ENCODE measurements around the gene STN1.

STN1 gene

DNA sequence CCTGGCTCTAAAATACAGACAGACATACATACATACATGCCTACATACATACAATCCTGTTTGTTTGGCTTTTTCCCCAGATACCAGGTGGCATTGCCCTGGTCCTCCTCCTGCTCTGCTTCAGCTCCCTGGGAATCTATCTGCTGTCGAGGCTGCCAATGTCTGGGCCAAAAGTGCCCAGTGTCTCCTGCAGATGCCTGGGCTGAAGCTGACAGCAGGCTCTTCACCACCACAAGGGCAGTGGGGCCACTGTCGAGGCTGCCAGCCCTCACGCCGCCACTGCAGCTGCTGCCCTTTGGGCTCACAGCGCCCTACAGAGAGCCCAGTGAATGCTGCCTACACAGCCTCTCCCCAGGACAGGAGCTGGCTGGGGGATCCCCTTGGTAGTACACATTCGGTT is 18.0 kb upstream of the STN1 start:
- no peak for TF ChIP-seq CTCF (IDR thresholded peaks at IDR 0.05; ENCODE audit: low read depth, low read length)

DNA sequence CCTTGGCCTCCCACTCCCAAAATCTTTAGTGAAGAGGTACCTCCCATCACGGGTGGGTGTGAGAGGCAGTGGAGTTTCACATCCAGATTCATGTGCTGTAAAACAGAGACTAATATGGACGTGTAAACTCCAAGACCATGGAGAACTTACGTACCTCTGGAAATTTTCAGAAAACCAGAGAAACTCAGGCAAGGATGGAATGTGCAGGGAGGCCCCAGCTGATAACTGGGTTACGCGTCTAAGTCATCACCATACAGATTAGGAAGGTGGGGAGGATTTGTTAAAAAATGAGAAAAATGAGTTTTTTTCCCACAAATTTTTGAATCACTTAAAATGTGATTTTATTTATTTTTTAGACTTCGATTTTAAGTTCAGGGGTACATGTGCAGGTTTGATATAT is 16.3 kb upstream of the STN1 start:
- no peak for TF ChIP-seq CTCF (IDR thresholded peaks at IDR 0.05; ENCODE audit: low read depth, low read length)
- no peak overlapping the region for H3K4me3 ChIP-seq (ENCODE audit: low read depth, low read length)

More for the DNA sequence above, 18.0 kb upstream of the STN1 start:
- H3K4me3 ChIP-seq (ENCODE audit: low read depth, low read length) = no peak overlapping the region

DNA sequence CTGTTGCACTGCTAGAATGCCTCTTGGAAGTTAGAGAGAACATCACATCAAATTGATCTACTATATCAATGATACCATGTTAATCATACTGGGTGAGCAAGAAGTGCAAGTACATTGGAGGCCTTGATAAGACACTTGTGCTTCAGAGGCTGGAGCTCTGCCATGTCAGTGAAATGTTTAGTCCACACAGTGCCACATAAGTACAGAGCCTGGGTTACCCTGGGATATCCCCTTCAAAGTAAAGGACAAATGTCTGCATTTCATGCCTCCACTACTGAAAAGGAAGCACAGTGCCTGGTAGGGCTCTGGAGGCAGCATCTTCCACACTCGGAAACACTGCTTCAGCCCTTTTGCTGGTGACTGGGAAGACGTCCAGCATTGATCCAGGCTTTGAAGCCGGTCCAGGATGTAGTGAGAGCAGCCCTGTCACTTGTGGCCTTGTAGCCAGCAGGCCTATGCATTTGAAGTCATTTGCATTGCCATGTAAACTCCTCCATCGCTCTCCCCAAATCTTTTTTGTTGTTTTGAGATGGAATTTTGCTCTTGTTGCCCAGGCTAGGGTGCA is 15.7 kb upstream of the STN1 start:
- H3K4me3 ChIP-seq (ENCODE audit: low read depth, low read length) = no peak overlapping the region
- TF ChIP-seq CTCF (IDR thresholded peaks at IDR 0.05; ENCODE audit: low read depth, low read length) = no peak

DNA sequence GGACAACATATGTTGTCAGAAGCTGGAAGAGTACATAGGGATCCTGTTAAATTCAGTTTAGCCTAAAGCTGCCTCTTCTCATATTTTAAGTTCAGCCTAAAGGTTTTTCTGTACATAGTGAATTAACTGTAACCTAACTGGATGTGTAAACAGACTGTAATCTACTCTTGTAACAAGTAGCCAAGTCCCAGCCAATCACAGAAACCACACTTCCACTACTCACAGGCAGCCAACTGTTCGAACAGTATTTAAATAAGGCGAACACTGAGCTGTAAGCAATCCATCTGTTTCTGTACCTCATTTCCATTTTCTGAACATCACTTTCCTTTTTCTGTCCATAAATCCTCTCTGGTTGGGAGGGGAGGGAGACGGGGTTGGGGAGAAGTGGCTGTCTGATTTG is 15.0 kb upstream of the STN1 start:
- no peak overlapping the region for H3K4me3 ChIP-seq (ENCODE audit: low read depth, low read length)
- no peak for TF ChIP-seq CTCF (IDR thresholded peaks at IDR 0.05; ENCODE audit: low read depth, low read length)

DNA sequence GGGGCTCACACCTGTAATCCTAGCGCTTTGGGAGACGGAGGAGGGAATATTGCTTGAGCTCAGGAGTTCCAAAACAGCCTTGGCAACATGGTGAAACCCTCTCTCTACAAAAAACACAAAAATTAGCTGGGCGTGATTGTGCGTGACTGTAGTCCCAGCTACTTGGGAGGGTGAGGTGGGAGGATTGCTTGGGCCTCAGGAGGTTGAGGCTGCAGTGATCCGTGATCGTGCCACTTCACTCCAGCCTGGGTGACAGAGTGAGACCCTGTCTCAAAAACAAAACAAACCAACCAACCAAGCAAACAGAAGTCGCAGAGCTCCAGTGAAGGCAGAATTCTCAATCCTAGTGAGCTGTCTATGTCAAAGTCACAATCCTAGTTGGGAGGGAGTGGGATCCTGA is 14.3 kb upstream of the STN1 start:
- H3K4me3 ChIP-seq (ENCODE audit: low read depth, low read length) = no peak overlapping the region
- no peak for TF ChIP-seq CTCF (IDR thresholded peaks at IDR 0.05; ENCODE audit: low read depth, low read length)

DNA sequence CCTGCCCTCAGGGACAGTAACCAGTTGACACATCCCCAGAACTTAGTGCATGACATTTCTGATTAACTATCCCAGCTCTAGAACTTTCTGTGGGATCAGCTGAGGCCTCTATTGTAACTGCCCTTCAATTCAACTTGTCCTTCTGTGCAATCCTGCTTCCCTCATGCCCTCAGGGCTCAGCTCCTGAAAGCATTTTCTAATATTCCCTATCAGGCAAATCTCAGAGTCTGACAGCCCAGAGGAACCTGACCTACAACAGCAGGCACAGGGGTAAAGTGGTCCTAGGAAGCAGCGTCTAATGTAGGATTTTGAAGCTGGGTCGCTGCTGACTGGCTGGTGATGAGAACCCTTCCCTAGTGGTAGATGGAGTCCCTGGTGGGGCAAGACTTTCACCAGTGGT is 13.6 kb upstream of the STN1 start:
- no peak for TF ChIP-seq CTCF (IDR thresholded peaks at IDR 0.05; ENCODE audit: low read depth, low read length)
- no peak overlapping the region for H3K4me3 ChIP-seq (ENCODE audit: low read depth, low read length)

- H3K4me3 ChIP-seq (ENCODE audit: low read depth, low read length) = no peak overlapping the region
- no peak for TF ChIP-seq CTCF (IDR thresholded peaks at IDR 0.05; ENCODE audit: low read depth, low read length)
Measured at GRCh38 chr10:103930881-103931280, 12.9 kb upstream of the STN1 start.
